Activated CD8-positive, alpha-beta T cell treated with anti-CD3 and anti-CD28 coated beads for 36 hours (primary cell): ENCODE data around the gene MSS51. TPM values are rescaled to one million over a fixed set of nuclear protein-coding genes. Genes with fewer than 3 reads are reported as not detected.

Experiments
- ATAC-seq: fragments of 200-7000 bp; cut with Tn5 transposase; one replicate; pipeline ENCODE4 v1.10.0; 2021; ENCODE audit warnings: mild to moderate bottlenecking, moderate library complexity
- CTCF ChIA-PET: fragments of 350-600 bp; sonication (Branson Sonifier 250); formaldehyde crosslinking; loops from one replicate; lab custom pipeline; 2021; ENCODE audit warnings: antibody characterized with exemption; lab: Charles Lee
- POLR2A ChIA-PET: fragments of 350-600 bp; sonication (Branson Sonifier 250); formaldehyde crosslinking; loops from one replicate; lab custom pipeline; 2021; ENCODE audit warnings: antibody characterized with exemption; lab: Charles Lee
- DNase-seq: peaks from one replicate; pipeline ENCODE4 v3.0.0-alpha.2; 2020
- H3K27ac Mint-ChIP-seq: one replicate; pipeline ENCODE4 v1.8.0; 2021; ENCODE audit warnings: mild to moderate bottlenecking, mixed read lengths
- H3K27me3 Mint-ChIP-seq: one replicate; pipeline ENCODE4 v1.8.0; 2021; ENCODE audit warnings: mixed read lengths
- H3K36me3 Mint-ChIP-seq: one replicate; pipeline ENCODE4 v1.8.0; 2021; ENCODE audit warnings: low read depth, mixed read lengths
- H3K4me1 Mint-ChIP-seq: one replicate; pipeline ENCODE4 v1.8.0; 2021; ENCODE audit warnings: low read depth, mixed read lengths
- H3K4me3 Mint-ChIP-seq: one replicate; pipeline ENCODE4 v1.8.0; 2021; ENCODE audit warnings: mild to moderate bottlenecking, moderate library complexity, mixed read lengths
- H3K9me3 Mint-ChIP-seq: one replicate; pipeline ENCODE4 v1.8.0; 2021; ENCODE audit warnings: mixed read lengths
- intact Hi-C: fragments of 100-400 bp; cut with micrococcal nuclease; formaldehyde crosslinking; loops from one replicate; pipeline ENCODE4 v1.10.0; 2022
- total RNA-seq, 2 experiments: library from RNA; stranded (reverse); gene quantifications; one replicate each; pipeline ENCODE4 v1.2.3, GENCODE V29; 2021
- TF ChIP-seq, protein P1 (sequence below): fragments of 200-600 bp; IDR thresholded peaks from one replicate; pipeline ENCODE4 v1.8.0; 2022; ENCODE audit warnings: antibody characterized with exemption, mild to moderate bottlenecking

MSS51 gene
- total RNA-seq, 2 experiments from 2014 or later = 2.0 to 2.3 TPM

- CTCF ChIA-PET = no interaction called here
- H3K27ac Mint-ChIP-seq = no peak overlapping the region
- no peak overlapping the region for H3K4me3 Mint-ChIP-seq
- H3K9me3 Mint-ChIP-seq = no peaks in the 10 kb centered on the region
- TF ChIP-seq, protein P1, sequence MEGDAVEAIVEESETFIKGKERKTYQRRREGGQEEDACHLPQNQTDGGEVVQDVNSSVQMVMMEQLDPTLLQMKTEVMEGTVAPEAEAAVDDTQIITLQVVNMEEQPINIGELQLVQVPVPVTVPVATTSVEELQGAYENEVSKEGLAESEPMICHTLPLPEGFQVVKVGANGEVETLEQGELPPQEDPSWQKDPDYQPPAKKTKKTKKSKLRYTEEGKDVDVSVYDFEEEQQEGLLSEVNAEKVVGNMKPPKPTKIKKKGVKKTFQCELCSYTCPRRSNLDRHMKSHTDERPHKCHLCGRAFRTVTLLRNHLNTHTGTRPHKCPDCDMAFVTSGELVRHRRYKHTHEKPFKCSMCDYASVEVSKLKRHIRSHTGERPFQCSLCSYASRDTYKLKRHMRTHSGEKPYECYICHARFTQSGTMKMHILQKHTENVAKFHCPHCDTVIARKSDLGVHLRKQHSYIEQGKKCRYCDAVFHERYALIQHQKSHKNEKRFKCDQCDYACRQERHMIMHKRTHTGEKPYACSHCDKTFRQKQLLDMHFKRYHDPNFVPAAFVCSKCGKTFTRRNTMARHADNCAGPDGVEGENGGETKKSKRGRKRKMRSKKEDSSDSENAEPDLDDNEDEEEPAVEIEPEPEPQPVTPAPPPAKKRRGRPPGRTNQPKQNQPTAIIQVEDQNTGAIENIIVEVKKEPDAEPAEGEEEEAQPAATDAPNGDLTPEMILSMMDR = no peak
- peaks cover 28% of the 10 kb centered on the region for H3K36me3 Mint-ChIP-seq
- intact Hi-C loops = no loop called here
- peaks cover 62% of the 10 kb centered on the region for H3K4me1 Mint-ChIP-seq
- POLR2A ChIA-PET = no interaction called here
- no peaks in the 10 kb centered on the region for H3K27me3 Mint-ChIP-seq
- ATAC-seq (no peak), DNase-seq (no peak)
Measured at GRCh38 chr10:73406846-73407245, 26.5 kb downstream of the MSS51 start.

DNA sequence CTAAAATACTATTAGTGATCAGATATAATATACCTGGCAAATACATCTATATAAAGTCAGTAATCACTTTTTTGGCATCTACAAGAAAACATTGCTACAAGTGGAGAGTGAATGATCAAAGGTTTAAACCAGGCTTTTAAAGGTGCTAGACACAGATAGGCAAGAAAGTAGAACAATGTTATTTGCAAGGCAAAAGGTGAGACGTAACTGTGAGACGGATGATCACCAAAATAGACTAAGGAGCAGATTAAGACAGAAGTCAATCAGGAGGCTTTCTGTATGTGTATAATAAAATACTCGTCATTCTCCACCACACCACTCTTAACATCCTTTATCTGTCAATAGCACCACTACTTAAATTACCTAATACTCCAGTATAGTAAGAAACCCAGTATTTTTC, 27.8 kb downstream of the MSS51 start:
- TF ChIP-seq, protein P1 = no peak
- Mint-ChIP-seq H3K36me3 (peaks cover 17% of the 10 kb centered on the region), H3K27me3 (no peaks in the 10 kb centered on the region), H3K9me3 (no peaks in the 10 kb centered on the region), H3K27ac (no peak overlapping the region), H3K4me3 (no peak overlapping the region), H3K4me1 (peaks cover 53% of the 10 kb centered on the region)
- DNase-seq = no peak
- CTCF ChIA-PET = no interaction called here
- intact Hi-C loops = no loop called here
- ATAC-seq = no peak
- POLR2A ChIA-PET = no interaction called here

GRCh38 chr10:73404690-73405089, 28.7 kb downstream of the MSS51 start:
- ChIA-PET POLR2A (no interaction called here), CTCF (no interaction called here)
- Mint-ChIP-seq H3K9me3 (no peaks in the 10 kb centered on the region), H3K27ac (no peak overlapping the region), H3K27me3 (no peaks in the 10 kb centered on the region), H3K4me3 (no peak overlapping the region), H3K36me3 (peaks cover 12% of the 10 kb centered on the region), H3K4me1 (peaks cover 48% of the 10 kb centered on the region)
- no peak for DNase-seq
- ATAC-seq = no peak
- intact Hi-C loops = no loop called here
- TF ChIP-seq, protein P1 = no peak

DNA sequence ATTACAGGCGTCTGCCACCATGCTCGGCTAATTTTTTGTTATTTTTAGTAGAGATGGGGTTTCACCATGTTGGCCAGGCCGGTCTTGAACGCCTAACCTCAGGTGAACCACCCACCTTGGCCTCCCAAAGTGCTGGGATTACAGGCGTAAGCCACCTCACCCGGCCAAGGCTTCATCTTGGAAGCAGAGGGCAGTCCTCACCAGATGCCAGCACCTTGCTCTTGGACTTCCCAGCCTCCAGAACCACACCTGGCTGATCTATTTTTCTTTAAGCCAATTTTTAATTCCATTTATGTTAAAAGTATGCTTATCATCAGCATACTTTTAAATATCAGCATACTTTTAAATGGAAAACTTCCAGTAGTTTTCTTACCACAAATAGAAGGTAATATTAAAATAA, 31.7 kb downstream of the MSS51 start:
- Mint-ChIP-seq H3K4me3 (no peak overlapping the region), H3K4me1 (peaks cover 23% of the 10 kb centered on the region), H3K36me3 (peaks cover 12% of the 10 kb centered on the region), H3K9me3 (no peaks in the 10 kb centered on the region), H3K27me3 (no peaks in the 10 kb centered on the region), H3K27ac (no peak overlapping the region)
- TF ChIP-seq, protein P1 = no peak
- ChIA-PET CTCF (interaction anchor here (1.1 kb wide), 1 partner anchor 9 kb away, joined by 3 read pairs; no protein-coding TSS in a partner anchor), POLR2A (interaction anchor here (1.0 kb wide), 1 partner anchor 12 kb away, joined by 3 read pairs; the partner anchor contains the start of gene ANXA7)
- ATAC-seq (no peak), DNase-seq (no peak)
- intact Hi-C loops = no loop called here

DNA sequence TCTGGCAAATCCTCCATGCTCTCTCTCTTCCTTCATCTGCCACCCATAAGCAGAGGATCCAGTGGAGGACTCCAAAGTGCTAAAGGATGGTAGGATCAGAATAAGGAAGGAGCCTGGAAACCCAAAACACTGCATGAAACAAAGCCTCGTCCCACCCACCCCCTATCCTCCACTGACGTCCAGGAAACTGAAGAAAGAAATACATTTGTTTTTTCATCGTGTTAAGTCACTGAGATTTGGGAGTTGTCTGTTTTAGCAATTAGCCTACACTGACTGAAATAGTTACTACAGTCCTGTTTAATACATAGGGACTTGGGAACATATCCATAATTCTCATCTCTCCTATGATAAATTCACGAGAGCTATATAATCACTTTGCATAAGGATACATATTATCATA, 34.3 kb downstream of the MSS51 start:
- CTCF ChIA-PET = no interaction called here
- ATAC-seq (no peak), DNase-seq (no peak)
- Mint-ChIP-seq H3K36me3 (peaks cover 29% of the 10 kb centered on the region), H3K27ac (no peak overlapping the region), H3K4me3 (no peak overlapping the region), H3K4me1 (peaks cover 12% of the 10 kb centered on the region), H3K27me3 (no peaks in the 10 kb centered on the region), H3K9me3 (no peaks in the 10 kb centered on the region)
- intact Hi-C loops = no loop called here
- TF ChIP-seq, protein P1 = no peak
- POLR2A ChIA-PET = no interaction called here
